ENCODE results near the gene C1QBP.
A peak's percentile ranks its signal among the peaks of the same experiment; 100 is the strongest.

The C1QBP gene

DNA sequence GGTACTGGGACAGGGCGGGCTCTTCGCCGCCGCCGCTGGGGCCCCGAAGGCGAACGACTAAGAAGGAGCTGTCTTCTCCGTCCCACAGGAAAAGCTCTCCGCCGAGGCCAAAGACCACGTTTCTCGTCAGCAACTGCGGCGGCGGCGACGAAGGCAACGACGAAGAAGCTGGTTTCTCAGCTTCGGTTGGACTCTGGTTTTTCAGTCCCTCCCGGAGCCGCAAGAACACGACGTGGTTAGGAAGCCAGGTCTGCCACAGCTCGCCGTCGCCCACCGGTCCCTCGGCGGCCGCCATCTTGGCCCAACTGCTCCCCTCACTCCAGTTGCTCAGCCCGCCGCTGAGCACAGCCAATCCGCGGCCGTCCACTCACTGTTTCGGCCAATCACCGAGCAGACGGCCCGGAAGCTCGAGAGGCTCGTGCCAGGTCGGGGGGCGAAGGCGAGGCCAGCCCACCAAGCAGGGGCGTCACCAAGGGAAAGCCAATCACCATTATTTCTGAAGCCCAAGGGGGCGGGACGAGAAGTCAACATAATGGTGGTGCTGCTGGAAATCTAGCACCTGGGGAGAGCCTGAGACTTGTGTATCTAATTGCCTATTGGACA is 19.5 kb downstream of the C1QBP start, which contains the start of gene NUP88:
Gene NUP88 (minus strand): TSS at position 307 of the 603 bp plus-strand sequence. CDS start 12 bp downstream, at position 295.
- H3K36me3 Mint-ChIP-seq = peaks cover 27% of the 10 kb centered on the region
- peak; percentile 97 for ATAC-seq
- peak within 1 kb of the TSS; percentile 99 for H3K4me3 Mint-ChIP-seq
- peaks cover 35% of the 10 kb centered on the region for H3K4me1 Mint-ChIP-seq
- H3K27me3 Mint-ChIP-seq = no peaks in the 10 kb centered on the region
- peak within 1 kb of the TSS; percentile 98 for H3K27ac Mint-ChIP-seq
- no peaks in the 10 kb centered on the region for H3K9me3 Mint-ChIP-seq

- no peaks in the 10 kb centered on the region for H3K27me3 Mint-ChIP-seq
- H3K9me3 Mint-ChIP-seq = no peaks in the 10 kb centered on the region
- H3K4me1 Mint-ChIP-seq = peaks cover 35% of the 10 kb centered on the region
- H3K27ac Mint-ChIP-seq = peak overlapping the region; percentile 98
- H3K4me3 Mint-ChIP-seq = peak overlapping the region; percentile 99
- peaks cover 27% of the 10 kb centered on the region for H3K36me3 Mint-ChIP-seq
- ATAC-seq = peak; percentile 80
Observed at GRCh38 chr17:5418858-5419355, 20.0 kb downstream of the C1QBP start.

DNA sequence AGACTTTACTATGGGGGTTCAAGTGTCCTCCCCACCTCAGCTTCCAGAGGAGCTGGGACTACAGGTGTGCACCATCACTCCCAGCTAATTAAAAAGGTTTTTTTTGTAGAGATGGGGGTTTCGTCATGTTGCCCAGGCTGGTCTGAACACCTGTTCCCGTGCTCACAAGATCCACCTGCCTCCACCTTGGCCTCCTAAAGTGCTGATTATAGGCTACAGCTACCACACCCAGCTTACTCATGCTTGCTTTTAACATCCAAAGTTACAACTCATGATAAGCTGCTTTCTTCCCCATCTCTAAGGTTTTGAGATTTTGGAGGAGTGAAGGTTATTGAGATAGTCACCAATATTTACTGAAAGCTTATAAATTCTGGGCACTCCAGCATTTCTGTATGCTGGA is 22.1 kb downstream of the C1QBP start:
- Mint-ChIP-seq H3K4me1 (peaks cover 44% of the 10 kb centered on the region), H3K27me3 (no peaks in the 10 kb centered on the region), H3K4me3 (peak overlapping the region; percentile 99), H3K36me3 (peaks cover 34% of the 10 kb centered on the region), H3K9me3 (no peaks in the 10 kb centered on the region), H3K27ac (peak overlapping the region; percentile 98)
- ATAC-seq = no peak

- H3K27me3 Mint-ChIP-seq = no peaks in the 10 kb centered on the region
- no peak overlapping the region for H3K4me3 Mint-ChIP-seq
- no peak for ATAC-seq
- H3K9me3 Mint-ChIP-seq = no peaks in the 10 kb centered on the region
- peak overlapping the region; percentile 55 for H3K27ac Mint-ChIP-seq
- H3K4me1 Mint-ChIP-seq = peaks cover 47% of the 10 kb centered on the region
- H3K36me3 Mint-ChIP-seq = peaks cover 46% of the 10 kb centered on the region
Observed at GRCh38 chr17:5413682-5414081, 25.3 kb downstream of the C1QBP start.

DNA sequence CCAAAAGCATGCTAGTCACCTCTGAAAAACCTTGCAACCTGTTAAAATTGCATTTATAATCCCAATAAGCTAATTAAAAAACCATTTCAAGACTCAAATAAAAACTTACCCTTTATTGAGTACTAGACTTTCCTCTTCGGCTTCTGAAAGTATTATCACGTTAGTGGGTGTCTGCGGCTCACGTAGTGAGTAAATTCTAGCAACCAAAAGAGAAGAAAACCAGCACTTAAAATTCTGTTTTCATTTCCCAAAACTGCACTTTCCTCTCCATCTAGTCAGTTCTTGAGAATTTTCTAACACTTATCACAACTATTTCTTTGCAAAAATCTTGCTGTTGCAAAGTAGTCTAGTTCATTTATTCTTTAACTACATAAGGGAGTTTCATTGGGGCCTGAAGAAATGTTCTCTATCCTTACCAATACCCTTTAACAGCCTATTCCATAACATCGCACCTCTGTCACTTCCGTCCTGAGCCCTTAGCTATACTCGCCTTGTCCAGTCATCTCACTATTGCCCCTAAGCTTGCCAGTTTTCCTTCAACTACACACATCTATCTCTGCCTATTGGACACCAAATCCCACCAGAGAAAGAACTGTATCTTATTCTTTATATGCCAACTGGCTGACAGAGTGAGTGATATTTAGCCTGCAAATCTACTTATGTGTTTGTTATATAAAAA is 28.2 kb downstream of the C1QBP start:
- H3K27me3 Mint-ChIP-seq = no peaks in the 10 kb centered on the region
- peaks cover 40% of the 10 kb centered on the region for H3K4me1 Mint-ChIP-seq
- H3K4me3 Mint-ChIP-seq = peak overlapping the region; percentile 77
- H3K36me3 Mint-ChIP-seq = peaks cover 40% of the 10 kb centered on the region
- no peaks in the 10 kb centered on the region for H3K9me3 Mint-ChIP-seq
- peak; percentile 87 for ATAC-seq
- H3K27ac Mint-ChIP-seq = peak overlapping the region; percentile 87

DNA sequence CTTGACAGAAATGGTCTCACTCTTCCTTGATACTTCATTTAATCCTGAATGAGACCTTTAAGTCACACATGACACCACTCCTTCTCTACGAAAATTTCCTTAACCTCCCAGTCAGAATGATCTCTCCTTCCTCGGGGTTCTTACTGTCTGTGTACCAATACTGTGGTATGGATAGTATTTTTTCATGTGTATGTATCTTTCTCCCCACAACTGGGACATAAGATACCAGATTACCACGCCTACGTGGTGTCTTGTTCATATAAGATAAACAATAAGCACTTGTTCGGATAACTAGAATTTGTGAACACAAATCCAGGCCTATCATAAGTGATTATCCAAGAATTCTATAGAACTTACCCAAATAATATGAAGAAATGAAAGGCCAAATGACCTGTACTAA is 30.8 kb downstream of the C1QBP start:
- Mint-ChIP-seq H3K4me1 (peaks cover 33% of the 10 kb centered on the region), H3K4me3 (no peak overlapping the region), H3K36me3 (peaks cover 40% of the 10 kb centered on the region), H3K27ac (no peak overlapping the region), H3K9me3 (no peaks in the 10 kb centered on the region), H3K27me3 (no peaks in the 10 kb centered on the region)
- no peak for ATAC-seq

GRCh38 chr17:5405400-5405799 is 33.6 kb downstream of the C1QBP start:
- Mint-ChIP-seq H3K4me1 (peaks cover 11% of the 10 kb centered on the region), H3K36me3 (peaks cover 17% of the 10 kb centered on the region), H3K4me3 (no peak overlapping the region), H3K9me3 (no peaks in the 10 kb centered on the region), H3K27ac (no peak overlapping the region), H3K27me3 (no peaks in the 10 kb centered on the region)
- no peak for ATAC-seq

DNA sequence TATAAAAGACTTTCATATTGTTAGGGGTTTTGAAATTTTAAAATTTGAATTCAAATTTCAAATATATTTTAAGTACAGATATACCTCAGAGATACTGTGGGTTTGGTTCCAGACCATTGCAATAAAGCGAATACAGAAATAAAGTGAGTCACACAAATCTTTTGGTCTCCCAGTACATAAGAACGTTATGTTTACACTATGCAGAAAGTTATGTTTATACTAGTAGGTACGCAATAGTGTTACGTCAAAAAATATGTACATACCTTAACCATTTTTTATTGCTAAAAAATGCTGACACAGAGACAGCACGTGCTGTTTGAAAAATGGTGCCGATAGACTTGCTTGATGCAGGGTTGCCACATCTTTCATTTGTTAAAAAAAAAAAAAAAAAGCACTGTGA is 39.2 kb downstream of the C1QBP start:
- H3K4me1 Mint-ChIP-seq = no peaks in the 10 kb centered on the region
- no peak overlapping the region for H3K27ac Mint-ChIP-seq
- H3K4me3 Mint-ChIP-seq = no peak overlapping the region
- no peak for ATAC-seq
- H3K27me3 Mint-ChIP-seq = no peaks in the 10 kb centered on the region
- H3K9me3 Mint-ChIP-seq = no peaks in the 10 kb centered on the region
- peaks cover 42% of the 10 kb centered on the region for H3K36me3 Mint-ChIP-seq

DNA sequence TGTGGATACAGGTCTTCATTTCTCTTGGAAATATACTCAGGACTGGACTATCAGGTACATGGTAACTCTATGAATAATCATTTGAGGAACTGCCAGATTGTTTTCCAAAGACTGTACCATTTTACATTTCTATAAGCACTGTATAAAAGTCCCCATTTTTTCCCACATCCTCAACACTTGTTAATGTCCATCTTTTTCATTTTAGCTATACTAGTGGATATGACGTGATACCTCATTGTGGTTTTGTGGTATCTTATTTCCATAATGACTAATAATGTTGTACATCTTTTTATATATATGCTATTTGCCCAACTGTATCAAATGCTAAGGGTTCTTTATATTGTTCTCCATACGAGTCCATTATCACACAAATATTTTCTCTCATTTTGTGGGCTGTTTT is 42.3 kb downstream of the C1QBP start:
- no peak for ATAC-seq
- H3K27me3 Mint-ChIP-seq = no peaks in the 10 kb centered on the region
- H3K36me3 Mint-ChIP-seq = peaks cover 58% of the 10 kb centered on the region
- no peak overlapping the region for H3K4me3 Mint-ChIP-seq
- H3K4me1 Mint-ChIP-seq = no peaks in the 10 kb centered on the region
- peak overlapping the region; percentile 35 for H3K27ac Mint-ChIP-seq
- no peaks in the 10 kb centered on the region for H3K9me3 Mint-ChIP-seq

GRCh38 chr17:5391678-5392077 is 47.3 kb downstream of the C1QBP start:
- no peaks in the 10 kb centered on the region for H3K27me3 Mint-ChIP-seq
- no peaks in the 10 kb centered on the region for H3K9me3 Mint-ChIP-seq
- H3K4me3 Mint-ChIP-seq = no peak overlapping the region
- H3K36me3 Mint-ChIP-seq = peaks cover 68% of the 10 kb centered on the region
- no peak overlapping the region for H3K27ac Mint-ChIP-seq
- no peak for ATAC-seq
- H3K4me1 Mint-ChIP-seq = no peaks in the 10 kb centered on the region
